ENCODE measurements around the gene MMP20. TPM values are rescaled to one million over a fixed set of nuclear protein-coding genes. Genes with fewer than 3 reads are reported as not detected.

The MMP20 gene
- total and polyA plus RNA-seq, 2 donors (not counting 3 experiments of a cell fraction or from before 2014, with no cell fraction given): not detected

GRCh38 chr11:102582140-102582539 lies 43.0 kb downstream of the MMP20 start:
- no peak for FAIRE-seq
- CTCF ChIA-PET: no interaction called here
- Histone ChIP-seq H2AFZ (ENCODE audit: low read depth, low read length) (no peak overlapping the region), H3K79me2 (ENCODE audit: control insufficient read depth, insufficient read depth, low read length) (no peaks in the 10 kb centered on the region), H3K4me1 (ENCODE audit: control insufficient read depth, extremely low read depth, insufficient read depth, low read length) (no peaks in the 10 kb centered on the region), H3K9me3 (replicated peaks; ENCODE audit: control insufficient read depth, insufficient read depth, low read length) (no peaks in the 10 kb centered on the region), H3K27ac (ENCODE audit: insufficient read depth, low read depth, low read length) (no peak overlapping the region), H3K4me2 (ENCODE audit: insufficient read depth, low read length) (no peak overlapping the region), H3K27me3 (ENCODE audit: control insufficient read depth in 2 of 2, insufficient read depth in 2 of 2, low read length in 2 of 2) (no peaks in the 10 kb centered on the region), H3K9me1 (replicated peaks; ENCODE audit: control insufficient read depth, extremely low read depth, insufficient read depth, low read length) (no peaks in the 10 kb centered on the region), H3K4me3 (replicated peaks in 1 of 3; ENCODE audit: insufficient read depth in 1 of 3, low read depth in 1 of 3, low read length in 3 of 3) (no peak overlapping the region), H3K36me3 (ENCODE audit: control insufficient read depth in 2 of 2, extremely low read depth in 1 of 2, insufficient read depth in 2 of 2, low read length in 2 of 2) (no peaks in the 10 kb centered on the region), H4K20me1 (replicated peaks; ENCODE audit: control insufficient read depth, extremely low read depth, insufficient read depth, low read length) (no peaks in the 10 kb centered on the region), H3K9ac (replicated peaks; ENCODE audit: extremely low read depth, insufficient read depth, low read length) (no peak overlapping the region)
- BruUV-seq (replicated peaks): no TSS peak
- dilution Hi-C loops (cut with MboI; ENCODE audit: extremely low pct_ligation_motif_present, low sequenced_read_pairs) (no loop called here), intact Hi-C loops (cut with micrococcal nuclease) (no loop called here)
- DNase-seq (ENCODE audit: low read depth, low spot score): no peak
- POLR2A ChIA-PET: no interaction called here
- TF ChIP-seq GATA2 (IDR thresholded peaks at IDR 0.05; ENCODE audit: insufficient read depth, insufficient read length, low read depth, low read length) (no peak), JUN (IDR thresholded peaks at IDR 0.05; ENCODE audit: borderline replicate concordance, insufficient read depth, insufficient read length, low read depth) (no peak), CTCF (IDR thresholded peaks at IDR 0.05; ENCODE audit: extremely low read depth in 1 of 2, insufficient read depth in 1 of 2, low read depth in 1 of 2, low read length in 2 of 2) (no peak), MAX (IDR thresholded peaks at IDR 0.05; ENCODE audit: insufficient read depth, insufficient read length) (no peak), EZH2 (IDR thresholded peaks at IDR 0.05; ENCODE audit: borderline replicate concordance, low read depth, low read length, severe bottlenecking) (no peak)

GRCh38 chr11:102581066-102581465 lies 44.1 kb downstream of the MMP20 start:
- POLR2A ChIA-PET: no interaction called here
- Histone ChIP-seq H3K27ac (ENCODE audit: insufficient read depth, low read depth, low read length) (no peak overlapping the region), H3K79me2 (ENCODE audit: control insufficient read depth, insufficient read depth, low read length) (no peaks in the 10 kb centered on the region), H3K27me3 (ENCODE audit: control insufficient read depth in 2 of 2, insufficient read depth in 2 of 2, low read length in 2 of 2) (no peaks in the 10 kb centered on the region), H3K36me3 (ENCODE audit: control insufficient read depth in 2 of 2, extremely low read depth in 1 of 2, insufficient read depth in 2 of 2, low read length in 2 of 2) (no peaks in the 10 kb centered on the region), H2AFZ (ENCODE audit: low read depth, low read length) (no peak overlapping the region), H3K9me3 (replicated peaks; ENCODE audit: control insufficient read depth, insufficient read depth, low read length) (no peaks in the 10 kb centered on the region), H3K9ac (replicated peaks; ENCODE audit: extremely low read depth, insufficient read depth, low read length) (no peak overlapping the region), H3K4me1 (ENCODE audit: control insufficient read depth, extremely low read depth, insufficient read depth, low read length) (peaks cover 4% of the 10 kb centered on the region), H4K20me1 (replicated peaks; ENCODE audit: control insufficient read depth, extremely low read depth, insufficient read depth, low read length) (no peaks in the 10 kb centered on the region), H3K9me1 (replicated peaks; ENCODE audit: control insufficient read depth, extremely low read depth, insufficient read depth, low read length) (no peaks in the 10 kb centered on the region), H3K4me3 (replicated peaks in 1 of 3; ENCODE audit: insufficient read depth in 1 of 3, low read depth in 1 of 3, low read length in 3 of 3) (no peak overlapping the region), H3K4me2 (ENCODE audit: insufficient read depth, low read length) (no peak overlapping the region)
- dilution Hi-C loops (cut with MboI; ENCODE audit: extremely low pct_ligation_motif_present, low sequenced_read_pairs): no loop called here
- TF ChIP-seq CTCF (IDR thresholded peaks at IDR 0.05; ENCODE audit: extremely low read depth in 1 of 2, insufficient read depth in 1 of 2, low read depth in 1 of 2, low read length in 2 of 2) (no peak), JUN (IDR thresholded peaks at IDR 0.05; ENCODE audit: borderline replicate concordance, insufficient read depth, insufficient read length, low read depth) (no peak), MYC (IDR thresholded peaks at IDR 0.05; ENCODE audit: low read depth, low read length) (no peak), GATA2 (IDR thresholded peaks at IDR 0.05; ENCODE audit: insufficient read depth, insufficient read length, low read depth, low read length) (no peak), EZH2 (IDR thresholded peaks at IDR 0.05; ENCODE audit: borderline replicate concordance, low read depth, low read length, severe bottlenecking) (no peak), FOS (IDR thresholded peaks at IDR 0.05; ENCODE audit: borderline replicate concordance, insufficient read depth, low read length) (no peak), MAX (IDR thresholded peaks at IDR 0.05; ENCODE audit: insufficient read depth, insufficient read length) (no peak), POLR2AphosphoS5 (IDR thresholded peaks at IDR 0.05; ENCODE audit: insufficient read depth, low read depth, low read length) (no peak), POLR2A (IDR thresholded peaks at IDR 0.05; ENCODE audit: low read depth, low read length) (no peak)
- DNase-seq (ENCODE audit: low read depth, low spot score) (no peak), FAIRE-seq (no peak)
- CTCF ChIA-PET: no interaction called here
- no TSS peak for BruUV-seq (replicated peaks)
- intact Hi-C loops (cut with micrococcal nuclease): no loop called here

Measured in endothelial cell of umbilical vein (primary cell).